ENCODE measurements around the gene GATA6. TPM values are rescaled to one million over a fixed set of nuclear protein-coding genes. Genes with fewer than 3 reads are reported as not detected.
"Not testable (repeated sequence)": the region's sequence is repeated elsewhere in the genome, so short reads cannot be mapped to it uniquely, and the experiment has no call there.

The GATA6 gene
- total RNA-seq, 1 donor from 2014 or later = 22.1 TPM

DNA sequence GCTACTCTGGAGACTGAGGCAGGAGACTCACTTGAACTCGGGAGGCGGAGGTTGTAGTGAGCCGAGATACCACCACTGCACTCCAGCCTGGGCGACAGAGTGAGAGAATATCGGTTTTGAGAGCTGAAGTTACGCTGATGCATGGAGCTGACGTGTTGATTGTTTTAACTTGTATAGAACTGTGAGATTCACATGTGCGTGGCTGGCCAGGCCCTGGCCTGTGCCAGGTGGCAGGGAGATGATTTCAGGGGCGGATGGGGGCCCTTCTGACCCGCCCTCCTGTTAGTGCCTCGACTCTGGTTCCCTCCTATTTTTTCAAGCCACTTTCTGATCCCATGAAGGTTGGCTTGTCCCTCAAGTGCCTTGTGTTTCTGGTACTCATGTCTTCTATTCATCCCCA lies 25.7 kb downstream of the GATA6 start:
- H3K27me3 ChIP-seq (ENCODE audit: low read depth) = no peaks in the 10 kb centered on the region
- no peak overlapping the region for H3K4me3 ChIP-seq
- peaks cover under 1% of the 10 kb centered on the region for H3K36me3 ChIP-seq
- peaks cover 61% of the 10 kb centered on the region for H3K4me1 ChIP-seq
- DNase-seq (no peak), ATAC-seq (no peak)
- no peaks in the 10 kb centered on the region for H3K9me3 ChIP-seq
- TF ChIP-seq, protein P1, sequence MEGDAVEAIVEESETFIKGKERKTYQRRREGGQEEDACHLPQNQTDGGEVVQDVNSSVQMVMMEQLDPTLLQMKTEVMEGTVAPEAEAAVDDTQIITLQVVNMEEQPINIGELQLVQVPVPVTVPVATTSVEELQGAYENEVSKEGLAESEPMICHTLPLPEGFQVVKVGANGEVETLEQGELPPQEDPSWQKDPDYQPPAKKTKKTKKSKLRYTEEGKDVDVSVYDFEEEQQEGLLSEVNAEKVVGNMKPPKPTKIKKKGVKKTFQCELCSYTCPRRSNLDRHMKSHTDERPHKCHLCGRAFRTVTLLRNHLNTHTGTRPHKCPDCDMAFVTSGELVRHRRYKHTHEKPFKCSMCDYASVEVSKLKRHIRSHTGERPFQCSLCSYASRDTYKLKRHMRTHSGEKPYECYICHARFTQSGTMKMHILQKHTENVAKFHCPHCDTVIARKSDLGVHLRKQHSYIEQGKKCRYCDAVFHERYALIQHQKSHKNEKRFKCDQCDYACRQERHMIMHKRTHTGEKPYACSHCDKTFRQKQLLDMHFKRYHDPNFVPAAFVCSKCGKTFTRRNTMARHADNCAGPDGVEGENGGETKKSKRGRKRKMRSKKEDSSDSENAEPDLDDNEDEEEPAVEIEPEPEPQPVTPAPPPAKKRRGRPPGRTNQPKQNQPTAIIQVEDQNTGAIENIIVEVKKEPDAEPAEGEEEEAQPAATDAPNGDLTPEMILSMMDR (IDR thresholded peaks at IDR 0.05) = no peak
- intact Hi-C loops (cut with DNase I) = no loop called here
- H3K27ac ChIP-seq = no peak overlapping the region

DNA sequence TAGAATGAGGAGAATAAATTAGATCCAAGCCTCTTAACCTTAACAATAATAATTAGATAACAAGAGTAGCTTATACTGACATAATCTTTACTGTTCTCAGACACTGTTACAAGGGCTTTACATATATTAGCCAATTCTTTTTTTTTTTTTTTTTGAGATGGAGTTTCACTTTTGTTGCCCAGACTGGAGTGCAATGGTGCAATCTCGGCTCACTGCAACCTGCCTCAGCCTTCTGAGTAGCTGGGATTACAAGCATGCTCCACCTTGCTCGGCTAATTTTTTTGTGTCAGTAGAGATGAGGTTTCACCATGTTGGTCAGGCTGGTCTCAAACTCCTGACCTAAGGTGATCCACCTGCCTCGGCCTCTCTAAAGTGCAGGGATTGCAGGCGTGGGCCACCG lies 27.6 kb downstream of the GATA6 start:
- DNase-seq; H3K4me3 ChIP-seq; H3K27me3 ChIP-seq (ENCODE audit: low read depth); intact Hi-C loops (cut with DNase I); H3K27ac ChIP-seq; H3K9me3 ChIP-seq: not testable (repeated sequence)
- peaks cover 48% of the 10 kb centered on the region for H3K4me1 ChIP-seq
- peaks cover 19% of the 10 kb centered on the region for H3K36me3 ChIP-seq
- ATAC-seq = peak; percentile 10 to 46

DNA sequence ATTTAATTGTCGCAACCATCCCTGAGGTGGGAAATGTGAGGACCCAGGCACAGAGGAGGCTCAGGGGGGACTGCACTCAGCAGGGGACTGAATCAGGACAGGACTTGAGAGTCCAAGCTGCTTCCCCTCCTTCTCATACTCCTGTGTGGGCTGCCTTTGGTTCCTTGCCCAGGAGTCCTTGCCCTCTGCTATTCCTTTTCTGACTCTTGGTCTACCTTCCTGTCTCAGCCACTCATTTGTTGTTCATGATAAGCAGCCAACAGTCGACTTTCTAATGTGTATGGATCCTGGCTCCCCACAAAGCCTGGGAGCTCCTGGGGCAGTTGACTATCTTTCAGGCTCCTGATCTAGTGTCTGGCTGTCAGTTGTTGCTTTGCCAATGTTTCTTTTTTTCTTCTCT lies 28.3 kb downstream of the GATA6 start:
- peaks cover 41% of the 10 kb centered on the region for H3K4me1 ChIP-seq
- H3K4me3 ChIP-seq = no peak overlapping the region
- no peak for DNase-seq
- H3K9me3 ChIP-seq = no peaks in the 10 kb centered on the region
- intact Hi-C loops (cut with DNase I) = no loop called here
- H3K27me3 ChIP-seq (ENCODE audit: low read depth) = no peaks in the 10 kb centered on the region
- H3K36me3 ChIP-seq = peaks cover 26% of the 10 kb centered on the region
- no peak for ATAC-seq
- no peak overlapping the region for H3K27ac ChIP-seq
- TF ChIP-seq, protein P1 (IDR thresholded peaks at IDR 0.05) = no peak

DNA sequence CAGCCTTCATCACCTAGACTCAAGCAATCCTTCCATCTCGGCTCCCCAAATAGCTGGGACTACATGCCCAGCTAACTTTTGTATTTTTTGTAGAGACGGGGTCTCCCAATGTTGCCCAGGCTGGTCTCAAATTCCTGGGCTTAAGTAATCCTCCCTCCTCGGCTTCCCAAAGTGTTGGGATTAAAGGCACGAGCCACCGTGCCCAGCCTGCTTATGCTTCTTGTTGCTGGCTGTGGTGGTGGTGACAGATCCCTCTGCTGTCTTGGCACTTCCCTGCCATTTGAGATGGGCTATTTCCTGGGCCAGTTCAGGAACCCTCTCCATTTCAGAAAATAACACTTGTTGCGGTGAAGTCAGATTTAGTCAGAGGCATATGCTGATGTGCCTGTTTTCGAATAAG lies 28.8 kb downstream of the GATA6 start:
- no peak for DNase-seq
- Histone ChIP-seq H3K4me1 (peaks cover 36% of the 10 kb centered on the region), H3K36me3 (peaks cover 30% of the 10 kb centered on the region), H3K4me3 (no peak overlapping the region), H3K27me3 (ENCODE audit: low read depth) (no peaks in the 10 kb centered on the region), H3K9me3 (no peaks in the 10 kb centered on the region), H3K27ac (no peak overlapping the region)
- intact Hi-C loops (cut with DNase I) = no loop called here
- TF ChIP-seq, protein P1 (IDR thresholded peaks at IDR 0.05) = no peak
- ATAC-seq = no peak

DNA sequence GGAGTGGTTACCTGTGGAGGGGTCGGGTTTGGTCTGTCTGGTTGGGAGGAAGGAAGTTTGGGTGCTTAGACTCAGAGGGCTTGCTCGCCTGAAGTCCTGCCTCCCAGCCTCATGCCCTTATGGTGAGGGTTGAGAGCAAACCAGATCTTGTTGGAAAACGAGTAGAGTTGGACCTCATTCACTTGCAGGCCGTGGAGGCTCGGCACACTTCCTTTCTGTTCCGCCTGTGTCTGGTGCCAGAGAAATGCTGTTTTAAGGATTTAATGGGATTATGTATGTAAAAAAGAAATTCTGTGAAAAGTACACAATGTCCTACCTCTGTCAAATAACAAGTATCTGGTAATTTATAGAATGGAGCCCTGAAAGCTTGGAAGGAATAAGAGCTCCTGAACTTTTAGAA lies 29.6 kb downstream of the GATA6 start:
- Histone ChIP-seq H3K27ac (no peak overlapping the region), H3K36me3 (peaks cover 36% of the 10 kb centered on the region), H3K4me1 (peaks cover 28% of the 10 kb centered on the region), H3K9me3 (no peaks in the 10 kb centered on the region), H3K4me3 (no peak overlapping the region), H3K27me3 (ENCODE audit: low read depth) (no peaks in the 10 kb centered on the region)
- TF ChIP-seq, protein P1 (IDR thresholded peaks at IDR 0.05) = no peak
- DNase-seq (no peak), ATAC-seq (no peak)
- intact Hi-C loops (cut with DNase I) = no loop called here

DNA sequence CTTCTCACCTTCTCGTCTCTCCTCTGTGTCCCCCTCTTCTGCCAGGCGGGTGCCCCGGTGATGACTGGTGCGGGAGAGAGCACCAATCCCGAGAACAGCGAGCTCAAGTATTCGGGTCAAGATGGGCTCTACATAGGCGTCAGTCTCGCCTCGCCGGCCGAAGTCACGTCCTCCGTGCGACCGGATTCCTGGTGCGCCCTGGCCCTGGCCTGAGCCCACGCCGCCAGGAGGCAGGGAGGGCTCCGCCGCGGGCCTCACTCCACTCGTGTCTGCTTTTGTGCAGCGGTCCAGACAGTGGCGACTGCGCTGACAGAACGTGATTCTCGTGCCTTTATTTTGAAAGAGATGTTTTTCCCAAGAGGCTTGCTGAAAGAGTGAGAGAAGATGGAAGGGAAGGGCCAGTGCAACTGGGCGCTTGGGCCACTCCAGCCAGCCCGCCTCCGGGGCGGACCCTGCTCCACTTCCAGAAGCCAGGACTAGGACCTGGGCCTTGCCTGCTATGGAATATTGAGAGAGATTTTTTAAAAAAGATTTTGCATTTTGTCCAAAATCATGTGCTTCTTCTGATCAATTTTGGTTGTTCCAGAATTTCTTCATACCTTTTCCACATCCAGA lies 31.3 kb downstream of the GATA6 start:
- peaks cover 36% of the 10 kb centered on the region for H3K36me3 ChIP-seq
- ATAC-seq (peak in 1 of 2 donors; percentile 24), DNase-seq (no peak)
- no peak overlapping the region for H3K4me3 ChIP-seq
- no peak overlapping the region for H3K27ac ChIP-seq
- no peaks in the 10 kb centered on the region for H3K9me3 ChIP-seq
- H3K4me1 ChIP-seq = peaks cover 15% of the 10 kb centered on the region
- TF ChIP-seq, protein P1 (IDR thresholded peaks at IDR 0.05) = no peak
- intact Hi-C loops (cut with DNase I) = no loop called here
- H3K27me3 ChIP-seq (ENCODE audit: low read depth) = no peaks in the 10 kb centered on the region

Measured in lower lobe of right lung (tissue), 2 donors.